ENCODE data around the gene KAT5. TPM values are rescaled to one million over a fixed set of nuclear protein-coding genes. Genes with fewer than 3 reads are reported as not detected.

The KAT5 gene
- total and polyA plus RNA-seq, 2 donors (not counting 3 experiments of a cell fraction or from before 2014, with no cell fraction given) = 35.8 to 48.8 TPM

GRCh38 chr11:65764434-65764833 is 52.4 kb downstream of the KAT5 start:
- Histone ChIP-seq H3K36me3 (ENCODE audit: control insufficient read depth in 2 of 2, extremely low read depth in 1 of 2, insufficient read depth in 2 of 2, low read length in 2 of 2) (no peaks in the 10 kb centered on the region), H3K4me3 (replicated peaks in 1 of 3; ENCODE audit: insufficient read depth in 1 of 3, low read depth in 1 of 3, low read length in 3 of 3) (no peak overlapping the region), H3K4me2 (ENCODE audit: insufficient read depth, low read length) (no peak overlapping the region), H2AFZ (ENCODE audit: low read depth, low read length) (no peak overlapping the region), H3K27ac (ENCODE audit: insufficient read depth, low read depth, low read length) (no peak overlapping the region), H3K9ac (replicated peaks; ENCODE audit: extremely low read depth, insufficient read depth, low read length) (no peak overlapping the region), H3K9me3 (replicated peaks; ENCODE audit: control insufficient read depth, insufficient read depth, low read length) (no peaks in the 10 kb centered on the region), H3K27me3 (ENCODE audit: control insufficient read depth in 2 of 2, insufficient read depth in 2 of 2, low read length in 2 of 2) (peaks cover 2 to 4% of the 10 kb centered on the region in 2 experiments), H3K9me1 (replicated peaks; ENCODE audit: control insufficient read depth, extremely low read depth, insufficient read depth, low read length) (no peaks in the 10 kb centered on the region), H3K4me1 (ENCODE audit: control insufficient read depth, extremely low read depth, insufficient read depth, low read length) (no peaks in the 10 kb centered on the region), H3K79me2 (ENCODE audit: control insufficient read depth, insufficient read depth, low read length) (no peaks in the 10 kb centered on the region), H4K20me1 (replicated peaks; ENCODE audit: control insufficient read depth, extremely low read depth, insufficient read depth, low read length) (no peaks in the 10 kb centered on the region)
- intact Hi-C loops (cut with micrococcal nuclease) = no loop called here
- DNase-seq (ENCODE audit: low read depth, low spot score) (no peak), FAIRE-seq (no peak)
- TF ChIP-seq POLR2A (IDR thresholded peaks at IDR 0.05; ENCODE audit: low read depth, low read length) (no peak), MYC (IDR thresholded peaks at IDR 0.05; ENCODE audit: low read depth, low read length) (no peak), JUN (IDR thresholded peaks at IDR 0.05; ENCODE audit: borderline replicate concordance, insufficient read depth, insufficient read length, low read depth) (no peak), MAX (IDR thresholded peaks at IDR 0.05; ENCODE audit: insufficient read depth, insufficient read length) (no peak), FOS (IDR thresholded peaks at IDR 0.05; ENCODE audit: borderline replicate concordance, insufficient read depth, low read length) (no peak)
- no TSS peak for BruUV-seq (replicated peaks)
- ChIA-PET POLR2A (no interaction called here), CTCF (interaction anchor here (1.3 to 1.4 kb wide), 2 partner anchors 9 to 16 kb away, joined by 3 to 6 read pairs; no protein-coding TSS in a partner anchor)
- dilution Hi-C loops (cut with MboI; ENCODE audit: extremely low pct_ligation_motif_present, low sequenced_read_pairs) = no loop called here

- FAIRE-seq = no peak
- dilution Hi-C loops (cut with MboI; ENCODE audit: extremely low pct_ligation_motif_present, low sequenced_read_pairs) = no loop called here
- CTCF ChIA-PET = interaction anchor here (0.7 to 2.2 kb wide), 3 partner anchors 10 to 39 kb away, joined by 3 to 11 read pairs (median 6); no protein-coding TSS in a partner anchor
Measured at GRCh38 chr11:65766535-65766934, 54.5 kb downstream of the KAT5 start.

More at GRCh38 chr11:65766535-65766934, 54.5 kb downstream of the KAT5 start:
- H3K4me1 ChIP-seq (ENCODE audit: control insufficient read depth, extremely low read depth, insufficient read depth, low read length) = no peaks in the 10 kb centered on the region
- no peaks in the 10 kb centered on the region for H3K9me1 ChIP-seq (replicated peaks; ENCODE audit: control insufficient read depth, extremely low read depth, insufficient read depth, low read length)
- TF ChIP-seq FOS (IDR thresholded peaks at IDR 0.05; ENCODE audit: borderline replicate concordance, insufficient read depth, low read length) (no peak), POLR2A (IDR thresholded peaks at IDR 0.05; ENCODE audit: low read depth, low read length) (no peak), CTCF (IDR thresholded peaks at IDR 0.05; ENCODE audit: extremely low read depth in 1 of 2, insufficient read depth in 1 of 2, low read depth in 1 of 2, low read length in 2 of 2) (no peak), POLR2AphosphoS5 (IDR thresholded peaks at IDR 0.05; ENCODE audit: insufficient read depth, low read depth, low read length) (no peak), EZH2 (IDR thresholded peaks at IDR 0.05; ENCODE audit: borderline replicate concordance, low read depth, low read length, severe bottlenecking) (no peak), GATA2 (IDR thresholded peaks at IDR 0.05; ENCODE audit: insufficient read depth, insufficient read length, low read depth, low read length) (no peak), MYC (IDR thresholded peaks at IDR 0.05; ENCODE audit: low read depth, low read length) (no peak), MAX (IDR thresholded peaks at IDR 0.05; ENCODE audit: insufficient read depth, insufficient read length) (no peak), JUN (IDR thresholded peaks at IDR 0.05; ENCODE audit: borderline replicate concordance, insufficient read depth, insufficient read length, low read depth) (no peak)
- H3K4me2 ChIP-seq (ENCODE audit: insufficient read depth, low read length) = no peak overlapping the region
- no peak overlapping the region for H2AFZ ChIP-seq (ENCODE audit: low read depth, low read length)
- no peak for DNase-seq (ENCODE audit: low read depth, low spot score)
- H3K9me3 ChIP-seq (replicated peaks; ENCODE audit: control insufficient read depth, insufficient read depth, low read length) = no peaks in the 10 kb centered on the region
- intact Hi-C loops (cut with micrococcal nuclease) = no loop called here
- H3K9ac ChIP-seq (replicated peaks; ENCODE audit: extremely low read depth, insufficient read depth, low read length) = no peak overlapping the region
- peaks cover 0 to 3% of the 10 kb centered on the region in 2 experiments for H3K27me3 ChIP-seq (ENCODE audit: control insufficient read depth in 2 of 2, insufficient read depth in 2 of 2, low read length in 2 of 2)
- no peaks in the 10 kb centered on the region for H3K36me3 ChIP-seq (ENCODE audit: control insufficient read depth in 2 of 2, extremely low read depth in 1 of 2, insufficient read depth in 2 of 2, low read length in 2 of 2)
- no peak overlapping the region for H3K27ac ChIP-seq (ENCODE audit: insufficient read depth, low read depth, low read length)
- no TSS peak for BruUV-seq (replicated peaks)
- no peaks in the 10 kb centered on the region for H4K20me1 ChIP-seq (replicated peaks; ENCODE audit: control insufficient read depth, extremely low read depth, insufficient read depth, low read length)
- no peak overlapping the region for H3K4me3 ChIP-seq (replicated peaks in 1 of 3; ENCODE audit: insufficient read depth in 1 of 3, low read depth in 1 of 3, low read length in 3 of 3)
- POLR2A ChIA-PET = no interaction called here
- no peaks in the 10 kb centered on the region for H3K79me2 ChIP-seq (ENCODE audit: control insufficient read depth, insufficient read depth, low read length)

Measured in endothelial cell of umbilical vein (primary cell).